H1 (cell line): ENCODE data around the gene MSTN. TPM values are rescaled to one million over a fixed set of nuclear protein-coding genes. Genes with fewer than 3 reads are reported as not detected.

ENCODE experiments used
- CTCF ChIA-PET: fragments of 300-600 bp; sonication (Branson Sonifier 250); formaldehyde crosslinking; loops from one replicate; lab custom pipeline; 2021; ENCODE audit not compliant: partially characterized antibody; lab: Charles Lee
- POLR2A ChIA-PET: fragments of 300-600 bp; sonication (Branson Sonifier 250); formaldehyde crosslinking; loops from one replicate; lab custom pipeline; 2021; ENCODE audit warnings: inconsistent platforms; ENCODE audit not compliant: partially characterized antibody; lab: Charles Lee
- DNase-seq, 2 experiments: peaks; one replicate each; pipeline versions ENCODE4 v3.0.0 to v3.0.0-alpha.2; 2010 to 2022; ENCODE audit warnings: low spot score in 2 of 2, low read depth in 1 of 2, mixed read lengths in 1 of 2
- FAIRE-seq: peaks from 2 replicates; lab custom pipeline; 2011; peaks lifted over from hg19 to GRCh38; lab: Jason Lieb, UNC
- H2AFZ ChIP-seq: 2 replicates; pipeline ENCODE4 v1.8.1; 2012; ENCODE audit warnings: low read length, inconsistent platforms
- H2AK5ac ChIP-seq: 2 replicates; pipeline ENCODE4 v1.6.1; 2013; ENCODE audit warnings: low read depth, low read length
- H2BK120ac ChIP-seq: replicated peaks from 2 replicates; pipeline ENCODE3; 2013; ENCODE audit warnings: low read depth, low read length, inconsistent platforms
- H2BK12ac ChIP-seq: 2 replicates; pipeline ENCODE4 v1.6.1; 2013; ENCODE audit warnings: low read depth, low read length
- H2BK15ac ChIP-seq: 2 replicates; pipeline ENCODE4 v1.6.1; 2013; ENCODE audit warnings: low read length
- H2BK20ac ChIP-seq: 2 replicates; pipeline ENCODE4 v1.6.1; 2013; ENCODE audit warnings: low read length
- H2BK5ac ChIP-seq: 2 replicates; pipeline ENCODE4 v1.6.1; 2013; ENCODE audit warnings: low read depth, low read length
- H3K14ac ChIP-seq: 2 replicates; pipeline ENCODE4 v1.6.1; 2013; ENCODE audit warnings: inconsistent platforms; ENCODE audit not compliant: insufficient read length
- H3K18ac ChIP-seq: 2 replicates; pipeline ENCODE4 v1.6.1; 2013; ENCODE audit warnings: low read length; ENCODE audit errors: extremely low read depth
- H3K23ac ChIP-seq: 2 replicates; pipeline ENCODE4 v1.6.1; 2013; ENCODE audit warnings: inconsistent platforms; ENCODE audit not compliant: insufficient read length
- H3K23me2 ChIP-seq: 2 replicates; pipeline ENCODE4 v1.6.1; 2013; ENCODE audit warnings: low read depth, low read length
- H3K27ac ChIP-seq: 2 replicates; pipeline ENCODE4 v1.6.1; 2011; ENCODE audit warnings: low read depth, low read length, inconsistent platforms
- H3K27me3 ChIP-seq, 4 experiments: replicated peaks in 1 of 4; 1 replicate in 1 of 4; 2 replicates in 3 of 4; pipeline versions ENCODE4 v1.6.1 to v1.8.1; 2011 to 2013; ENCODE audit warnings: low read length in 3 of 4, mild to moderate bottlenecking in 3 of 4, inconsistent platforms in 2 of 4, mixed read lengths in 2 of 4, moderate library complexity in 1 of 4; ENCODE audit not compliant: control insufficient read depth in 3 of 4, insufficient read depth in 3 of 4; ENCODE audit errors: extremely low read depth in 1 of 4
- H3K36me3 ChIP-seq, 4 experiments: 2 replicates each; pipeline versions ENCODE4 v1.6.1 to v1.8.1; 2011 to 2013; ENCODE audit warnings: mild to moderate bottlenecking in 4 of 4, low read length in 3 of 4, moderate library complexity in 2 of 4, control low read depth in 1 of 4, inconsistent platforms in 1 of 4; ENCODE audit not compliant: insufficient read depth in 4 of 4, control insufficient read depth in 2 of 4
- H3K4ac ChIP-seq: replicated peaks from 2 replicates; pipeline ENCODE3; 2013; ENCODE audit warnings: low read length, low read depth, mixed read lengths, inconsistent platforms; ENCODE audit not compliant: insufficient read length
- H3K4me1 ChIP-seq, 4 experiments: replicated peaks in 1 of 4; 1 replicate in 1 of 4; 2 replicates in 3 of 4; pipeline versions ENCODE4 v1.6.1 to v1.8.1; 2011 to 2013; ENCODE audit warnings: low read length in 3 of 4, inconsistent platforms in 2 of 4, mixed read lengths in 1 of 4; ENCODE audit not compliant: insufficient read depth in 4 of 4, control insufficient read depth in 3 of 4
- H3K4me2 ChIP-seq, 2 experiments: 2 replicates each; pipeline versions ENCODE4 v1.6.1 to v1.8.1; 2011 to 2013; ENCODE audit warnings: low read depth in 2 of 2, low read length in 2 of 2, control low read depth in 1 of 2, inconsistent platforms in 1 of 2, mild to moderate bottlenecking in 1 of 2; ENCODE audit not compliant: insufficient read depth in 1 of 2
- H3K4me3 ChIP-seq, 4 experiments: fragments of 200-600, 300-600 bp in 1 of 4; sonication (generic), shearing (Covaris generic), sonication (Bioruptor Twin) in 1 of 4; 2 replicates each; pipeline versions ENCODE4 v1.5.1 to v1.8.1; 2011 to 2016; ENCODE audit warnings: low read length in 4 of 4, low read depth in 3 of 4, control low read depth in 2 of 4, inconsistent platforms in 2 of 4, mild to moderate bottlenecking in 2 of 4, mixed read lengths in 1 of 4, moderate library complexity in 1 of 4; ENCODE audit not compliant: insufficient read depth in 2 of 4; ENCODE audit errors: extremely low read depth in 1 of 4
- H3K56ac ChIP-seq: replicated peaks from 2 replicates; pipeline ENCODE3; 2013; ENCODE audit warnings: low read depth, mild to moderate bottlenecking, mixed read lengths, low read length, inconsistent platforms; ENCODE audit not compliant: insufficient read length
- H3K79me1 ChIP-seq: 2 replicates; pipeline ENCODE4 v1.6.1; 2013; ENCODE audit warnings: low read depth, low read length, control low read depth
- H3K79me2 ChIP-seq, 2 experiments: 2 replicates each; pipeline versions ENCODE4 v1.6.1 to v1.8.1; 2012 to 2013; ENCODE audit warnings: low read length in 2 of 2, mild to moderate bottlenecking in 2 of 2, inconsistent platforms in 1 of 2; ENCODE audit not compliant: insufficient read depth in 2 of 2, control insufficient read depth in 1 of 2
- H3K9ac ChIP-seq, 4 experiments: replicated peaks in 1 of 4; 1 replicate in 1 of 4; 2 replicates in 3 of 4; pipeline versions ENCODE4 v1.6.1 to v1.8.1; 2011 to 2013; ENCODE audit warnings: low read depth in 3 of 4, low read length in 3 of 4, control low read depth in 2 of 4, mild to moderate bottlenecking in 2 of 4, moderate library complexity in 2 of 4, inconsistent platforms in 1 of 4; ENCODE audit errors: extremely low read depth in 1 of 4
- H3K9me3 ChIP-seq, 2 experiments: 2 replicates each; pipeline versions ENCODE4 v1.6.1 to v1.8.1; 2012 to 2013; ENCODE audit warnings: mild to moderate bottlenecking in 2 of 2, moderate library complexity in 2 of 2, control low read depth in 1 of 2, inconsistent platforms in 1 of 2, low read depth in 1 of 2, low read length in 1 of 2, mixed read lengths in 1 of 2; ENCODE audit not compliant: insufficient read depth in 2 of 2
- H4K20me1 ChIP-seq, 2 experiments: replicated peaks in 1 of 2; 2 replicates each; pipeline versions ENCODE3 to v1.8.1; 2011 to 2013; ENCODE audit warnings: inconsistent platforms in 2 of 2, low read length in 2 of 2, mild to moderate bottlenecking in 1 of 2; ENCODE audit not compliant: insufficient read depth in 2 of 2, control insufficient read depth in 1 of 2
- H4K5ac ChIP-seq: 2 replicates; pipeline ENCODE4 v1.6.1; 2013; ENCODE audit warnings: low read length, low read depth, mixed read lengths, inconsistent platforms; ENCODE audit not compliant: insufficient read length
- H4K8ac ChIP-seq: 2 replicates; pipeline ENCODE4 v1.8.0; 2013; ENCODE audit warnings: mild to moderate bottlenecking, moderate library complexity, low read length, inconsistent platforms; ENCODE audit not compliant: insufficient read depth; ENCODE audit errors: extremely low read depth
- H4K91ac ChIP-seq: replicated peaks from 2 replicates; pipeline ENCODE3; 2013; ENCODE audit warnings: low read length, mixed read lengths, inconsistent platforms; ENCODE audit not compliant: insufficient read length
- MAFK ChIP-seq: IDR thresholded peaks from 2 replicates; pipeline ENCODE4 v1.6.1; 2012; ENCODE audit warnings: low read depth, mild to moderate bottlenecking, improper control_type of control experiment, low read length
- MAX ChIP-seq: IDR thresholded peaks from 2 replicates; pipeline ENCODE4 v1.6.1; 2012; ENCODE audit warnings: inconsistent platforms
- SP2 ChIP-seq: IDR thresholded peaks from 2 replicates; pipeline ENCODE4 v1.6.1; 2012; ENCODE audit warnings: mild to moderate bottlenecking, low read length, inconsistent platforms
- WGBS, 2 experiments: shearing (Covaris generic) in 1 of 2; methylation state at CpG; one replicate each; pipeline versions ENCODE4 v1.1.6 to v1.1.7; 2013 to 2015; ENCODE audit warnings: low lambda C conversion rate in 2 of 2, mixed read lengths in 2 of 2, inconsistent platforms in 1 of 2, low coverage in 1 of 2, missing lambda C conversion rate in 1 of 2; ENCODE audit not compliant: insufficient replicate concordance in 2 of 2, insufficient coverage in 1 of 2, insufficient read length in 1 of 2; ENCODE audit errors: extremely low coverage in 1 of 2, missing lambda C conversion rate in 1 of 2; 5-methylcytosine and 5-hydroxymethylcytosine counted together
- polyA plus RNA-seq, 7 experiments: library from polyadenylated mRNA; depleted of rRNA in 3 of 7; stranded (reverse) in 5 of 7; unstranded in 2 of 7; fragments of >200 nt in 5 of 7; fragments of 200-250 nt in 2 of 7; gene quantifications; 1 replicate in 5 of 7; 2 replicates in 1 of 7; 4 replicates in 1 of 7; pipeline versions ENCODE4 v1.2.1 to v1.2.3, GENCODE V29; 2011 to 2013; ENCODE audit warnings: missing spikeins in 2 of 7, mixed read lengths in 2 of 7
- total RNA-seq: library from RNA; stranded (reverse); fragmentation: NEBNext Ultra II Directional; extraction: Animal tissue kit (Norgen Biotek cat#: 25700); gene quantifications from 2 replicates; pipeline ENCODE4 v1.2.1, GENCODE V29; 2021

The MSTN gene
- total and polyA plus RNA-seq, 2 of the 8 experiments (the other 6 are each of a cell fraction or from before 2014, with no cell fraction given) = not detected

- no peak overlapping the region for H2BK12ac ChIP-seq
- H4K8ac ChIP-seq = no peak overlapping the region
- H3K4me1 ChIP-seq = no peaks in the 10 kb centered on the region
- no peak overlapping the region for H2BK5ac ChIP-seq
- no peak overlapping the region for H3K4ac ChIP-seq
- H3K79me1 ChIP-seq = no peaks in the 10 kb centered on the region
- no peaks in the 10 kb centered on the region for H4K20me1 ChIP-seq
- H3K9ac ChIP-seq = no peak overlapping the region
- H3K27ac ChIP-seq = no peak overlapping the region
- TF ChIP-seq MAFK = peak; percentile 99
- no peak for TF ChIP-seq SP2
- no peak for TF ChIP-seq MAX
- no peak overlapping the region for H2AFZ ChIP-seq
- H4K5ac ChIP-seq = no peak overlapping the region
- H3K56ac ChIP-seq = no peak overlapping the region
- H3K4me3 ChIP-seq = no peak overlapping the region
- no peaks in the 10 kb centered on the region for H3K79me2 ChIP-seq
- FAIRE-seq = no peak
- DNase-seq = no peak
- H2BK120ac ChIP-seq = no peak overlapping the region
- no peaks in the 10 kb centered on the region for H3K27me3 ChIP-seq
- ChIA-PET POLR2A (no interaction called here), CTCF (interaction anchor here (1.4 kb wide), 1 partner anchor 50 kb away, joined by 4 read pairs; no protein-coding TSS in a partner anchor)
- H3K4me2 ChIP-seq = no peak overlapping the region
- H3K23me2 ChIP-seq = no peaks in the 10 kb centered on the region
- H3K18ac ChIP-seq = no peak overlapping the region
- WGBS, 2 experiments = 92% methylated on average over 1 of the region's 1 CpG; no CpG with 5 or more reads in 1 of the 2 experiments
- no peak overlapping the region for H3K23ac ChIP-seq
- H3K36me3 ChIP-seq = no peaks in the 10 kb centered on the region
- no peak overlapping the region for H4K91ac ChIP-seq
- no peak overlapping the region for H3K14ac ChIP-seq
- H2BK15ac ChIP-seq = no peak overlapping the region
- no peaks in the 10 kb centered on the region for H3K9me3 ChIP-seq
- H2BK20ac ChIP-seq = no peak overlapping the region
- H2AK5ac ChIP-seq = no peak overlapping the region
These were observed 30.4 kb downstream of the MSTN start for GRCh38 chr2:190031969-190032618.
